A673 (cell line): ENCODE results near the gene CBL. TPM values are rescaled to one million over a fixed set of nuclear protein-coding genes. Genes with fewer than 3 reads are reported as not detected.

Experiments used
- BruUV-seq: library from RNA; stranded (reverse); fragments of 400-500 nt; replicated peaks from 2 replicates; lab custom pipeline; 2021; lab: Mats Ljungman, UMichigan
- CTCF ChIA-PET: fragments of 300-600 bp; sonication (Branson Sonifier 250); formaldehyde crosslinking; loops from one replicate; lab custom pipeline; 2022; ENCODE audit warnings: antibody characterized with exemption; lab: Charles Lee
- POLR2A ChIA-PET: fragments of 300-600 bp; sonication (Branson Sonifier 250); formaldehyde crosslinking; loops from one replicate; lab custom pipeline; 2022; ENCODE audit warnings: antibody characterized with exemption; ENCODE audit not compliant: low non-redundant PET; lab: Charles Lee
- DNase-seq: peaks from one replicate; pipeline ENCODE4 v3.0.0-alpha.2; 2015; ENCODE audit warnings: low spot score
- H3K27ac ChIP-seq: fragments of 200-600 bp; sonication (generic); 2 replicates; pipeline ENCODE4 v1.5.1; 2016; ENCODE audit warnings: mixed run types, low read depth, mild to moderate bottlenecking, mixed read lengths, antibody characterized with exemption, low read length; ENCODE audit not compliant: poor library complexity, severe bottlenecking
- H3K27me3 ChIP-seq: fragments of 200-600 bp; sonication (generic); replicated peaks from 2 replicates; pipeline ENCODE4 v1.6.1; 2017; ENCODE audit warnings: mixed run types, low read depth, mild to moderate bottlenecking, mixed read lengths, antibody characterized with exemption, low read length; ENCODE audit not compliant: insufficient read depth, poor library complexity
- H3K36me3 ChIP-seq: fragments of 200-600 bp; sonication (generic); 2 replicates; pipeline ENCODE4 v1.6.1; 2016; ENCODE audit warnings: mixed run types, mild to moderate bottlenecking, mixed read lengths, antibody characterized with exemption, low read length; ENCODE audit not compliant: insufficient read depth, poor library complexity, severe bottlenecking
- H3K4me1 ChIP-seq: fragments of 200-600 bp; sonication (generic); 2 replicates; pipeline ENCODE4 v1.6.1; 2017; ENCODE audit warnings: mixed run types, mild to moderate bottlenecking, mixed read lengths, antibody characterized with exemption, low read length; ENCODE audit not compliant: insufficient read depth, poor library complexity, severe bottlenecking
- H3K4me3 ChIP-seq: fragments of 200-600 bp; sonication (generic); 2 replicates; pipeline ENCODE4 v1.5.1; 2016; ENCODE audit warnings: low read depth, mixed run types, mild to moderate bottlenecking, mixed read lengths, low read length; ENCODE audit not compliant: poor library complexity, severe bottlenecking
- H3K9me3 ChIP-seq: fragments of 200-600 bp; sonication (generic); 2 replicates; pipeline ENCODE4 v1.6.1; 2016; ENCODE audit warnings: mixed run types, low read depth, mild to moderate bottlenecking, mixed read lengths, antibody characterized with exemption, low read length; ENCODE audit not compliant: poor library complexity, severe bottlenecking
- EZH2 ChIP-seq: fragments of 200-600 bp; sonication (generic); IDR thresholded peaks from 2 replicates; pipeline ENCODE4 v1.6.1; 2017; ENCODE audit warnings: borderline replicate concordance, low read depth, mild to moderate bottlenecking, mixed read lengths, antibody characterized with exemption, low read length; ENCODE audit not compliant: poor library complexity, severe bottlenecking
- intact Hi-C: fragments of 100-400 bp; cut with micrococcal nuclease; formaldehyde crosslinking; loops from one replicate; pipeline ENCODE4 v1.10.0; 2022; ENCODE audit not compliant: unreplicated experiment
- total RNA-seq: library from RNA; stranded (reverse); gene quantifications from 2 replicates; pipeline ENCODE4 v1.2.3, GENCODE V29; 2021
- TF ChIP-seq, protein P1 (sequence below): fragments of 300-800, 200-600 bp; sonication (generic); conservative IDR thresholded peaks from 2 replicates; pipeline ENCODE4 v1.5.1; 2017; ENCODE audit warnings: low read depth, mild to moderate bottlenecking, antibody characterized with exemption, low read length, moderate library complexity, mixed read lengths

The CBL gene
- total RNA-seq, 1 experiment from 2014 or later: 40.7 TPM

DNA sequence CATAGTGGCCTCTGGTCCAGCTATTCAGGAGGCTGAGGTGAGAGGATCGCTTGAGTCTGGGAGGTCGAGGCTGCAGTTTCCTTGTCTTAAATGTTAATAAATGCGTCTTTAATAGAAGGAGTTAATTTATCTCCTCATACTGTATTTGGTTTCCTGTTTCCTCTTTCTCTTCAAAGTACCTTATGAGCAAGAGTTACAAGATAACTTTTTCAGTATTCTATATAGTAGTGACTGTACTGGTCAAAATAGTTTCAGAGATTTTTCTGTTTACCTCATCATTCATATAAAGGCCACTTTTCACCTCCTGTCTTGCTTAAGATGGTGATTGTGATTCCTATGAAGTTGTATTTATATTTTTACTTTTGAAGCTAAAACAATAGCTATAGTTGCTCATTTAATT is 59.9 kb downstream of the CBL start:
- ChIA-PET CTCF (interaction anchor here (0.6 kb wide), 1 partner anchor 72 kb away, joined by 10 read pairs; no protein-coding TSS in a partner anchor), POLR2A (no interaction called here)
- Histone ChIP-seq H3K36me3 (no peaks in the 10 kb centered on the region), H3K9me3 (no peaks in the 10 kb centered on the region), H3K4me3 (no peak overlapping the region), H3K4me1 (peaks cover 7% of the 10 kb centered on the region), H3K27me3 (no peaks in the 10 kb centered on the region), H3K27ac (no peak overlapping the region)
- TF ChIP-seq, protein P1, sequence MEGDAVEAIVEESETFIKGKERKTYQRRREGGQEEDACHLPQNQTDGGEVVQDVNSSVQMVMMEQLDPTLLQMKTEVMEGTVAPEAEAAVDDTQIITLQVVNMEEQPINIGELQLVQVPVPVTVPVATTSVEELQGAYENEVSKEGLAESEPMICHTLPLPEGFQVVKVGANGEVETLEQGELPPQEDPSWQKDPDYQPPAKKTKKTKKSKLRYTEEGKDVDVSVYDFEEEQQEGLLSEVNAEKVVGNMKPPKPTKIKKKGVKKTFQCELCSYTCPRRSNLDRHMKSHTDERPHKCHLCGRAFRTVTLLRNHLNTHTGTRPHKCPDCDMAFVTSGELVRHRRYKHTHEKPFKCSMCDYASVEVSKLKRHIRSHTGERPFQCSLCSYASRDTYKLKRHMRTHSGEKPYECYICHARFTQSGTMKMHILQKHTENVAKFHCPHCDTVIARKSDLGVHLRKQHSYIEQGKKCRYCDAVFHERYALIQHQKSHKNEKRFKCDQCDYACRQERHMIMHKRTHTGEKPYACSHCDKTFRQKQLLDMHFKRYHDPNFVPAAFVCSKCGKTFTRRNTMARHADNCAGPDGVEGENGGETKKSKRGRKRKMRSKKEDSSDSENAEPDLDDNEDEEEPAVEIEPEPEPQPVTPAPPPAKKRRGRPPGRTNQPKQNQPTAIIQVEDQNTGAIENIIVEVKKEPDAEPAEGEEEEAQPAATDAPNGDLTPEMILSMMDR: no peak
- no peak for TF ChIP-seq EZH2
- intact Hi-C loops: no loop called here
- no TSS peak for BruUV-seq
- no peak for DNase-seq

- Histone ChIP-seq H3K36me3 (no peaks in the 10 kb centered on the region), H3K27me3 (no peaks in the 10 kb centered on the region), H3K27ac (no peak overlapping the region), H3K4me1 (peaks cover 7% of the 10 kb centered on the region), H3K9me3 (no peaks in the 10 kb centered on the region), H3K4me3 (no peak overlapping the region)
- BruUV-seq: no TSS peak
- intact Hi-C loops: no loop called here
- DNase-seq: no peak
- CTCF ChIA-PET: interaction anchor here (0.6 kb wide), 1 partner anchor 71 kb away, joined by 10 read pairs; no protein-coding TSS in a partner anchor
- TF ChIP-seq, protein P1: no peak
- TF ChIP-seq EZH2: no peak
- POLR2A ChIA-PET: no interaction called here
Observed at GRCh38 chr11:119266517-119267255, 60.5 kb downstream of the CBL start.

DNA sequence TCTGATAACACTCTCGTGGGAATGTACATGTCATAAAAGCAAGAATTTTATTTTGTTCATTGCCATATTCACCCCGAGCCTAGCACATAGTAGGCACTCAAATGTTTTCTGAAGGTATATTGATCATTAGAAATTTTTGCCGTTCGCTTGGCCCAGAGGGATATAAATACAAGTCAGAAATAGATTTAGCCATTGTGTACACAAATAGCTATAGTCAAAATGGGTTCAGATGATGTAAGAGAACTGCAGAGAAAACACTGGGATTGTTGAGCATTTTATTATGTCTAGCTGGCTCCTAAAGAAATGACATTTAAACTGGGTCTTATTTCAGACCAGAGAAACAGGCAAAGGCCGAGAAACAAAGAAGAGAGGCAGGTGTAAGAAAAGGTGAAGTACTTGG is 61.5 kb downstream of the CBL start:
- intact Hi-C loops: no loop called here
- DNase-seq: no peak
- Histone ChIP-seq H3K4me3 (no peak overlapping the region), H3K27ac (no peak overlapping the region), H3K9me3 (no peaks in the 10 kb centered on the region), H3K27me3 (no peaks in the 10 kb centered on the region), H3K36me3 (no peaks in the 10 kb centered on the region), H3K4me1 (peaks cover 4% of the 10 kb centered on the region)
- BruUV-seq: no TSS peak
- ChIA-PET POLR2A (no interaction called here), CTCF (no interaction called here)
- no peak for TF ChIP-seq EZH2
- TF ChIP-seq, protein P1: no peak
